Central memory CD8-positive, alpha-beta T cell (primary cell): Measurements from ENCODE around the gene SHC2.
A peak's percentile ranks its signal among the peaks of the same experiment; 100 is the strongest.

Source experiments
- ATAC-seq: fragments of 150-1000 bp; cut with Tn5 transposase; replicated peaks from 2 replicates; pipeline ENCODE4 v1.10.0; 2022; ENCODE audit warnings: mild to moderate bottlenecking, moderate FRiP score, moderate number of reproducible peaks; ENCODE audit not compliant: poor library complexity, severe bottlenecking; ENCODE audit errors: extremely low read depth
- DNase-seq, 2 donors: peaks; one replicate each; pipeline ENCODE4 v3.0.0; 2021; ENCODE audit warnings: low spot score in 2 of 2
- H3K27ac Mint-ChIP-seq: one replicate; pipeline ENCODE4 v1.8.0; 2022; ENCODE audit warnings: low read depth, mild to moderate bottlenecking, moderate library complexity, mixed read lengths
- H3K27me3 Mint-ChIP-seq: one replicate; pipeline ENCODE4 v1.8.0; 2022; ENCODE audit warnings: mixed read lengths
- H3K36me3 Mint-ChIP-seq: one replicate; pipeline ENCODE4 v1.8.0; 2022; ENCODE audit warnings: mild to moderate bottlenecking, moderate library complexity, mixed read lengths; ENCODE audit not compliant: insufficient read depth
- H3K4me1 Mint-ChIP-seq: one replicate; pipeline ENCODE4 v1.8.0; 2022; ENCODE audit warnings: mixed read lengths
- H3K4me3 Mint-ChIP-seq: one replicate; pipeline ENCODE4 v1.8.0; 2022; ENCODE audit warnings: mild to moderate bottlenecking, moderate library complexity, mixed read lengths
- H3K9me3 Mint-ChIP-seq: one replicate; pipeline ENCODE4 v1.8.0; 2022; ENCODE audit warnings: mixed read lengths

Gene SHC2

GRCh38 chr19:460877-461720, at the start of gene SHC2:
Gene SHC2 (minus strand): TSS chr19:461033. CDS start chr19:460996, 37 bp downstream.
- DNase-seq (no peak), ATAC-seq (no peak)
- H3K36me3 Mint-ChIP-seq, result peaks cover 5% of the 10 kb centered on the region
- no peaks in the 10 kb centered on the region for H3K9me3 Mint-ChIP-seq
- no peaks in the 10 kb centered on the region for H3K4me1 Mint-ChIP-seq
- H3K27ac Mint-ChIP-seq, result no peak within 1 kb of the TSS
- H3K4me3 Mint-ChIP-seq, result peak within 1 kb of the TSS; percentile 68
- H3K27me3 Mint-ChIP-seq, result peaks cover 26% of the 10 kb centered on the region

GRCh38 chr19:508204-509150, 47.6 kb upstream of the SHC2 start:
- H3K9me3 Mint-ChIP-seq, result no peaks in the 10 kb centered on the region
- peak overlapping the region; percentile 79 for H3K27ac Mint-ChIP-seq
- H3K27me3 Mint-ChIP-seq, result no peaks in the 10 kb centered on the region
- H3K4me1 Mint-ChIP-seq, result peaks cover 37% of the 10 kb centered on the region
- DNase-seq, result no peak
- H3K4me3 Mint-ChIP-seq, result peak overlapping the region; percentile 84
- ATAC-seq, result no peak
- H3K36me3 Mint-ChIP-seq, result peaks cover 26% of the 10 kb centered on the region

GRCh38 chr19:507286-508203, 46.7 kb upstream of the SHC2 start, which contains the start of gene TPGS1:
Gene TPGS1 (plus strand): TSS chr19:507497. CDS start chr19:507507, 10 bp downstream.
- H3K36me3 Mint-ChIP-seq, result peaks cover 26% of the 10 kb centered on the region
- no peaks in the 10 kb centered on the region for H3K9me3 Mint-ChIP-seq
- peak within 1 kb of the TSS; percentile 89 for H3K27ac Mint-ChIP-seq
- ATAC-seq, result peak; percentile 45
- no peaks in the 10 kb centered on the region for H3K27me3 Mint-ChIP-seq
- peak in 1 of 2 donors; percentile 50 for DNase-seq
- peak within 1 kb of the TSS; percentile 84 for H3K4me3 Mint-ChIP-seq
- H3K4me1 Mint-ChIP-seq, result peaks cover 37% of the 10 kb centered on the region

GRCh38 chr19:506404-507285, 45.8 kb upstream of the SHC2 start:
- ATAC-seq (peak; percentile 52), DNase-seq (peak; percentile 92)
- peaks cover 34% of the 10 kb centered on the region for H3K4me1 Mint-ChIP-seq
- H3K27ac Mint-ChIP-seq, result peak overlapping the region; percentile 89
- peak overlapping the region; percentile 84 for H3K4me3 Mint-ChIP-seq
- H3K9me3 Mint-ChIP-seq, result no peaks in the 10 kb centered on the region
- peaks cover 19% of the 10 kb centered on the region for H3K36me3 Mint-ChIP-seq
- H3K27me3 Mint-ChIP-seq, result no peaks in the 10 kb centered on the region

GRCh38 chr19:504616-505015, 43.8 kb upstream of the SHC2 start:
- H3K27me3 Mint-ChIP-seq, result peaks cover under 1% of the 10 kb centered on the region
- no peak overlapping the region for H3K27ac Mint-ChIP-seq
- no peaks in the 10 kb centered on the region for H3K9me3 Mint-ChIP-seq
- no peak for ATAC-seq
- no peak for DNase-seq
- H3K4me1 Mint-ChIP-seq, result peaks cover 19% of the 10 kb centered on the region
- H3K36me3 Mint-ChIP-seq, result peaks cover 8% of the 10 kb centered on the region
- H3K4me3 Mint-ChIP-seq, result no peak overlapping the region

GRCh38 chr19:501646-502045, 40.8 kb upstream of the SHC2 start:
- H3K27me3 Mint-ChIP-seq, result peaks cover 19% of the 10 kb centered on the region
- no peak for DNase-seq
- no peaks in the 10 kb centered on the region for H3K9me3 Mint-ChIP-seq
- H3K4me1 Mint-ChIP-seq, result peaks cover 16% of the 10 kb centered on the region
- no peak for ATAC-seq
- no peak overlapping the region for H3K4me3 Mint-ChIP-seq
- H3K36me3 Mint-ChIP-seq, result peaks cover 2% of the 10 kb centered on the region
- H3K27ac Mint-ChIP-seq, result no peak overlapping the region

- H3K27me3 Mint-ChIP-seq, result peaks cover 19% of the 10 kb centered on the region
- peaks cover 2% of the 10 kb centered on the region for H3K36me3 Mint-ChIP-seq
- peak overlapping the region; percentile 19 for H3K4me3 Mint-ChIP-seq
- peak overlapping the region; percentile 39 for H3K27ac Mint-ChIP-seq
- H3K4me1 Mint-ChIP-seq, result peaks cover 12% of the 10 kb centered on the region
- DNase-seq, result no peak
- no peaks in the 10 kb centered on the region for H3K9me3 Mint-ChIP-seq
- ATAC-seq, result no peak
These were observed 38.3 kb upstream of the SHC2 start for GRCh38 chr19:498977-499623.

- Mint-ChIP-seq H3K27me3 (peaks cover 19% of the 10 kb centered on the region), H3K9me3 (no peaks in the 10 kb centered on the region), H3K4me1 (peaks cover 17% of the 10 kb centered on the region), H3K27ac (no peak overlapping the region), H3K36me3 (peaks cover 2% of the 10 kb centered on the region), H3K4me3 (peak overlapping the region; percentile 29)
- DNase-seq, result no peak
- no peak for ATAC-seq
These were observed 37.7 kb upstream of the SHC2 start for GRCh38 chr19:498511-498891.

- H3K36me3 Mint-ChIP-seq, result peaks cover 2% of the 10 kb centered on the region
- peak overlapping the region; percentile 29 for H3K4me3 Mint-ChIP-seq
- H3K27ac Mint-ChIP-seq, result no peak overlapping the region
- H3K27me3 Mint-ChIP-seq, result peaks cover 19% of the 10 kb centered on the region
- ATAC-seq, result no peak
- no peak for DNase-seq
- no peaks in the 10 kb centered on the region for H3K9me3 Mint-ChIP-seq
- peaks cover 18% of the 10 kb centered on the region for H3K4me1 Mint-ChIP-seq
These were observed 37.2 kb upstream of the SHC2 start for GRCh38 chr19:497869-498510.

GRCh38 chr19:497491-497868, 36.6 kb upstream of the SHC2 start:
- peaks cover 2% of the 10 kb centered on the region for H3K36me3 Mint-ChIP-seq
- no peak overlapping the region for H3K27ac Mint-ChIP-seq
- no peak overlapping the region for H3K4me3 Mint-ChIP-seq
- ATAC-seq, result no peak
- H3K9me3 Mint-ChIP-seq, result no peaks in the 10 kb centered on the region
- H3K27me3 Mint-ChIP-seq, result peaks cover 19% of the 10 kb centered on the region
- DNase-seq, result no peak
- peaks cover 18% of the 10 kb centered on the region for H3K4me1 Mint-ChIP-seq
